GM12878 (cell line): ENCODE results near the gene NOS2. TPM values are rescaled to one million over a fixed set of nuclear protein-coding genes. Genes with fewer than 3 reads are reported as not detected.
"Not testable (repeated sequence)": the region's sequence is repeated elsewhere in the genome, so short reads cannot be mapped to it uniquely, and the experiment has no call there.

Source experiments
- ATAC-seq: fragments of 200-7000 bp; cut with Tn5 transposase; 3 replicates; pipeline ENCODE4 v1.9.1; 2020; ENCODE audit warnings: mild to moderate bottlenecking, moderate library complexity
- BruUV-seq: library from RNA; stranded (reverse); fragments of 400-500 nt; replicated peaks from 2 replicates; lab custom pipeline; 2021; lab: Mats Ljungman, UMichigan
- CTCF ChIA-PET: fragments of 300-600 bp; sonication (Branson Sonifier 250); formaldehyde crosslinking; extraction: SDS; loops from one replicate; lab custom pipeline; 2021; ENCODE audit warnings: inconsistent platforms; lab: Yijun Ruan, JAX
- POLR2A ChIA-PET: fragments of 350-600 bp; formaldehyde crosslinking; extraction: SDS; loops from one replicate; lab custom pipeline; 2021; ENCODE audit warnings: inconsistent platforms; lab: Charles Lee
- RAD21 ChIA-PET: fragments of 300-600 bp; sonication (Branson Sonifier 250); formaldehyde crosslinking; loops from one replicate; lab custom pipeline; 2023; ENCODE audit warnings: antibody characterized with exemption; ENCODE audit not compliant: unreplicated experiment; lab: Charles Lee
- SMC1A ChIA-PET: fragments of 300-600 bp; sonication (Branson Sonifier 250); formaldehyde crosslinking; loops from one replicate; lab custom pipeline; 2023; ENCODE audit not compliant: unreplicated experiment, uncharacterized antibody; lab: Charles Lee
- DNase-seq: peaks from one replicate; pipeline ENCODE4 v3.0.0-alpha.2; 2011; ENCODE audit warnings: low read depth, low spot score
- FAIRE-seq: peaks from 3 replicates; lab custom pipeline; 2011; peaks lifted over from hg19 to GRCh38; lab: Jason Lieb, UNC
- H2AFZ ChIP-seq: 2 replicates; pipeline ENCODE4 v1.6.0; 2011; ENCODE audit warnings: low read depth, low read length, control low read depth; ENCODE audit not compliant: control insufficient read depth
- H3K27ac ChIP-seq: 2 replicates; pipeline ENCODE4 v1.5.1; 2011; ENCODE audit warnings: control low read depth; ENCODE audit not compliant: control insufficient read depth, insufficient read depth
- H3K27me3 ChIP-seq, 2 experiments: replicated peaks in 1 of 2; 2 replicates each; pipeline versions ENCODE4 v1.6.0 to v1.6.1; 2011; ENCODE audit warnings: low read length in 1 of 2; ENCODE audit not compliant: control insufficient read depth in 2 of 2, insufficient read depth in 2 of 2
- H3K36me3 ChIP-seq, 2 experiments: 2 replicates each; pipeline ENCODE4 v1.5.1; 2011; ENCODE audit warnings: low read length in 1 of 2; ENCODE audit not compliant: control insufficient read depth in 2 of 2, insufficient read depth in 2 of 2
- H3K4me1 ChIP-seq: 2 replicates; pipeline ENCODE4 v1.6.1; 2011; ENCODE audit warnings: mild to moderate bottlenecking, low read length, moderate library complexity, mixed read lengths; ENCODE audit not compliant: control insufficient read depth, insufficient read depth
- H3K4me2 ChIP-seq: 2 replicates; pipeline ENCODE4 v1.6.0; 2011; ENCODE audit warnings: control low read depth; ENCODE audit not compliant: control insufficient read depth, insufficient read depth
- H3K4me3 ChIP-seq: fragments of 200-600 bp; sonication (generic); 2 replicates; pipeline ENCODE4 v1.5.1; 2016
- H3K79me2 ChIP-seq: 2 replicates; pipeline ENCODE4 v1.6.0; 2011; ENCODE audit warnings: low read length; ENCODE audit not compliant: control insufficient read depth, insufficient read depth
- H3K9ac ChIP-seq: 2 replicates; pipeline ENCODE4 v1.8.0; 2011; ENCODE audit warnings: low read length, control low read depth, mixed read lengths; ENCODE audit not compliant: control insufficient read depth, insufficient read depth
- H3K9me3 ChIP-seq: replicated peaks from 3 replicates; pipeline ENCODE4 v1.5.1; 2011; ENCODE audit warnings: mild to moderate bottlenecking, low read length; ENCODE audit not compliant: control insufficient read depth, insufficient read depth
- H4K20me1 ChIP-seq: 2 replicates; pipeline ENCODE4 v1.6.0; 2011; ENCODE audit not compliant: control insufficient read depth, insufficient read depth
- WGBS: methylation state at CpG from one replicate; pipeline ENCODE4 v1.1.6; 2016; ENCODE audit warnings: low lambda C conversion rate; ENCODE audit not compliant: insufficient replicate concordance, insufficient coverage; ENCODE audit errors: missing lambda C conversion rate; 5-methylcytosine and 5-hydroxymethylcytosine counted together
- in situ Hi-C: fragments of 300-500 bp; cut with MboI; formaldehyde crosslinking; loops from 9 replicates; pipeline ENCODE4 v1.14.3; 2018; ENCODE audit warnings: mixed read lengths
- intact Hi-C: fragments of 100-400 bp; cut with micrococcal nuclease; formaldehyde crosslinking; loops from one replicate; pipeline ENCODE4 v1.14.2; 2022; ENCODE audit not compliant: unreplicated experiment
- polyA plus RNA-seq, 11 experiments: library from polyadenylated mRNA; depleted of rRNA in 4 of 11; unstranded in 6 of 11; stranded (reverse) in 5 of 11; fragments of >200 nt; fragmentation: Nextera tagmentation in 4 of 11; fragmentation: Illumina TruSeq in 1 of 11; extraction: Ambion mirVana in 4 of 11; extraction: Trizol in 1 of 11; gene quantifications; 1 replicate in 1 of 11; 2 replicates in 10 of 11; pipeline versions ENCODE4 v1.2.1 to v1.2.3, GENCODE V29; 2011 to 2016; ENCODE audit warnings: inconsistent platforms in 2 of 11, missing spikeins in 2 of 11, low read depth in 1 of 11
- total RNA-seq, 4 experiments: library from RNA; depleted of rRNA in 3 of 4; stranded (reverse); fragments of >200 nt in 3 of 4; fragmentation: Illumina TruSeq in 1 of 4; extraction: Trizol in 1 of 4; gene quantifications; 2 replicates each; pipeline versions ENCODE4 v1.2.1 to v1.2.3, GENCODE V29; 2013 to 2021

NOS2 gene
- total and polyA plus RNA-seq, 10 of the 15 experiments (the other 5 are each of a cell fraction or from before 2014, with no cell fraction given), result 0.01 to 0.05 (median 0.01) TPM; not detected in 7

DNA sequence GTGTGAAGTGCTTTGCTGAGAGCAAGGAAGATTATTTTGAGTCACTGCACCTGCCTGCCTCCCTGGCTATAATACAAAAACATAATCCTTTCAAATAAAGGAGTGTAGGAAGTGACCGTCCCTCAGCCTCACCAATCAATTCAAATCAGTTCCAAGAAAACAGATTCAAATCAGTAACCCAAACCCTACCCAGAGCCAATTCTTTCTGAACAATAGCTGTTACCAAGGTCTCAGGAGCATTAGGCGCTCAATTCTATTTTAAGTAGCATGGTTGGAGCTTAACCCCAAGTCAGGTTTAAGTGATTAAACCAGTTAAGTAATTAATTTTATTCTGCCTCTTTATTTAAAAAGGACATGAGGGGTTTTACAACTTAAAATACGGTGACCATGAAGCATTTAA, 38.3 kb upstream of the NOS2 start:
- H3K27ac ChIP-seq, H3K9ac ChIP-seq, BruUV-seq, H3K36me3 ChIP-seq, in situ Hi-C loops, intact Hi-C loops, H3K4me3 ChIP-seq, H3K4me2 ChIP-seq, POLR2A ChIA-PET, FAIRE-seq, H3K4me1 ChIP-seq, H3K27me3 ChIP-seq, H3K79me2 ChIP-seq, ATAC-seq, SMC1A ChIA-PET, CTCF ChIA-PET, H2AFZ ChIP-seq, RAD21 ChIA-PET, H3K9me3 ChIP-seq, DNase-seq, H4K20me1 ChIP-seq: not testable (repeated sequence)
- 60% methylated on average over 2 of the region's 3 CpGs for WGBS

DNA sequence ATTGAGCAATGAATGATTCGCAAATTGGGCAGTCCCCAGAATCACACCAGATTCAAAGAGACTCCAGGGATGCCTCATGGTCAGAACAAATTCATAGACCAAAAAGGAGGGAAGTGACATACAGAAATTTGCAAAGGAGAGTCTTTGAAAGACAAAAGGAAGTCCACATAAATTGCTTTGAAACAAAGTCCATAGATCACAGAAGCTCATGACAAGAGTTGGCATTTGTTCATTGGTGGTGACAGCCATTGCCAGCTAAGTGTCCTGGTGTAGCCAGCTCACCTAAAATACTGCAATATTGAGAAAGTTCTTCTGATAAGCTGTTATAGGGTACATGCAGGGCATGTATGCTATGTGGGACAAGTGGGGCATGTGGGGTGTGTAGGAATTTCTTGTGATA, 37.4 kb upstream of the NOS2 start:
- H3K4me1 ChIP-seq, H3K4me2 ChIP-seq, H3K9ac ChIP-seq, DNase-seq, intact Hi-C loops, H4K20me1 ChIP-seq, FAIRE-seq, H2AFZ ChIP-seq, ATAC-seq, H3K4me3 ChIP-seq, H3K9me3 ChIP-seq, H3K79me2 ChIP-seq, BruUV-seq, in situ Hi-C loops, H3K27me3 ChIP-seq, H3K36me3 ChIP-seq, H3K27ac ChIP-seq, POLR2A ChIA-PET: not testable (repeated sequence)
- WGBS, result 50% methylated on average over 1 of the region's 1 CpG
- SMC1A ChIA-PET, result interaction anchor here (0.8 to 2.2 kb wide), 4 partner anchors 11 to 42 kb away, joined by 3 to 4 read pairs (median 4); no protein-coding TSS in a partner anchor
- CTCF ChIA-PET, result interaction anchor here (1.5 kb wide), 1 partner anchor 32 kb away, joined by 6 read pairs; no protein-coding TSS in a partner anchor
- RAD21 ChIA-PET, result interaction anchor here (2.1 kb wide), 1 partner anchor 30 kb away, joined by 9 read pairs; no protein-coding TSS in a partner anchor
